ENCODE measurements around the gene A1BG.

DNA sequence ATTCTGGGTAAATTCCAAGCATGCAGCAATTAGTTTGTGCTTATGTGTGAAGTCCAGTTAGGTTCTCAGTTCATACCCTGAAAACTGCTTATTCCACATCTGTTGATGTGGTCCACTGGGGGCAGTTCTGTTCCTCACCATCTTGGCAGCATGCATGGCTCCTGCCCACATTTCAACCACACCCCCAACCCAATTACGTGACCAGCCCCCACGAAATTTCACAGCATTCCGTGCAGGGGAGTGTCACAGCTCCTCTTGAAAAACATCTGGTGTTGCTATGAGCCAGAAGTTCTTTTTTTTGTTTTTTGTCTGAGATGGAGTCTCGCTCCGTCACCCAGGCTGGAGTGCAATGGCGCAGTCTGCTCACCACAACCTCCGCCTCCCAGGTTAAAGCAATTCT, 57.2 kb downstream of the A1BG start:
- TF ChIP-seq CTCF (IDR thresholded peaks at IDR 0.05; ENCODE audit: poor library complexity) (no peak), EZH2phosphoT487 (IDR thresholded peaks at IDR 0.05; ENCODE audit: low read depth, severe bottlenecking, unreplicated experiment) (no peak), EZH2 (IDR thresholded peaks at IDR 0.05; ENCODE audit: borderline replicate concordance) (no peak)
